ENCODE data around the gene TTLL4.

The TTLL4 gene

GRCh38 chr2:218777276-218777990, 66.8 kb downstream of the TTLL4 start:
- H3K27me3 ChIP-seq (ENCODE audit: control insufficient read depth, low read length): peaks cover 8% of the 10 kb centered on the region
- no peaks in the 10 kb centered on the region for H3K9me2 ChIP-seq (replicated peaks; ENCODE audit: control insufficient read depth, low read length)
- no peaks in the 10 kb centered on the region for H4K20me1 ChIP-seq (ENCODE audit: control insufficient read depth, insufficient read depth, low read depth, low read length)
- H3F3A ChIP-seq (ENCODE audit: control insufficient read depth, insufficient read depth): no peaks in the 10 kb centered on the region
- H3K27ac ChIP-seq (ENCODE audit: low read depth, low read length): no peak overlapping the region
- H3K4me1 ChIP-seq (ENCODE audit: control insufficient read depth, low read length): no peaks in the 10 kb centered on the region
- H3K4me2 ChIP-seq (ENCODE audit: low read length): no peak overlapping the region
- H3K36me3 ChIP-seq (ENCODE audit: control insufficient read depth, low read length): no peaks in the 10 kb centered on the region
- TF ChIP-seq EZH2phosphoT487 (IDR thresholded peaks at IDR 0.05; ENCODE audit: borderline replicate concordance, low read length): no peak
- TF ChIP-seq CTCF (IDR thresholded peaks at IDR 0.05; ENCODE audit: low read depth, low read length, poor library complexity, severe bottlenecking): no peak
- H3K9me3 ChIP-seq (ENCODE audit: control insufficient read depth, insufficient read depth, low read length): peaks cover 11% of the 10 kb centered on the region; the same call in 1 of the 2 replicates
- no peaks in the 10 kb centered on the region for H3K79me2 ChIP-seq (ENCODE audit: control insufficient read depth, low read length)
- H3K4me3 ChIP-seq (ENCODE audit: low read length): no peak overlapping the region

- H4K20me1 ChIP-seq (ENCODE audit: control insufficient read depth, insufficient read depth, low read depth, low read length): no peaks in the 10 kb centered on the region
- H3K79me2 ChIP-seq (ENCODE audit: control insufficient read depth, low read length): no peaks in the 10 kb centered on the region
- H3K36me3 ChIP-seq (ENCODE audit: control insufficient read depth, low read length): no peaks in the 10 kb centered on the region
- no peaks in the 10 kb centered on the region for H3K4me1 ChIP-seq (ENCODE audit: control insufficient read depth, low read length)
- H3F3A ChIP-seq (ENCODE audit: control insufficient read depth, insufficient read depth): no peaks in the 10 kb centered on the region
- no peak for TF ChIP-seq CTCF (IDR thresholded peaks at IDR 0.05; ENCODE audit: low read depth, low read length, poor library complexity, severe bottlenecking)
- TF ChIP-seq EZH2phosphoT487 (IDR thresholded peaks at IDR 0.05; ENCODE audit: borderline replicate concordance, low read length): no peak
- H3K4me2 ChIP-seq (ENCODE audit: low read length): no peak overlapping the region
- H3K27ac ChIP-seq (ENCODE audit: low read depth, low read length): no peak overlapping the region
- peaks cover 11% of the 10 kb centered on the region; the same call in 1 of the 2 replicates for H3K9me3 ChIP-seq (ENCODE audit: control insufficient read depth, insufficient read depth, low read length)
- H3K4me3 ChIP-seq (ENCODE audit: low read length): no peak overlapping the region
- H3K27me3 ChIP-seq (ENCODE audit: control insufficient read depth, low read length): peaks cover 20% of the 10 kb centered on the region
- no peaks in the 10 kb centered on the region for H3K9me2 ChIP-seq (replicated peaks; ENCODE audit: control insufficient read depth, low read length)
Observed at GRCh38 chr2:218780046-218780445, 69.4 kb downstream of the TTLL4 start.

- no peaks in the 10 kb centered on the region for H3K9me2 ChIP-seq (replicated peaks; ENCODE audit: control insufficient read depth, low read length)
- H3K4me3 ChIP-seq (ENCODE audit: low read length): no peak overlapping the region
- no peaks in the 10 kb centered on the region for H4K20me1 ChIP-seq (ENCODE audit: control insufficient read depth, insufficient read depth, low read depth, low read length)
- H3K79me2 ChIP-seq (ENCODE audit: control insufficient read depth, low read length): no peaks in the 10 kb centered on the region
- H3K27ac ChIP-seq (ENCODE audit: low read depth, low read length): no peak overlapping the region
- H3K4me1 ChIP-seq (ENCODE audit: control insufficient read depth, low read length): no peaks in the 10 kb centered on the region
- H3K4me2 ChIP-seq (ENCODE audit: low read length): no peak overlapping the region
- H3K36me3 ChIP-seq (ENCODE audit: control insufficient read depth, low read length): no peaks in the 10 kb centered on the region
- H3F3A ChIP-seq (ENCODE audit: control insufficient read depth, insufficient read depth): no peaks in the 10 kb centered on the region
- H3K27me3 ChIP-seq (ENCODE audit: control insufficient read depth, low read length): peaks cover 20% of the 10 kb centered on the region
- TF ChIP-seq CTCF (IDR thresholded peaks at IDR 0.05; ENCODE audit: low read depth, low read length, poor library complexity, severe bottlenecking) (no peak), EZH2phosphoT487 (IDR thresholded peaks at IDR 0.05; ENCODE audit: borderline replicate concordance, low read length) (no peak)
- H3K9me3 ChIP-seq (ENCODE audit: control insufficient read depth, insufficient read depth, low read length): peaks cover 11% of the 10 kb centered on the region; the same call in 1 of the 2 replicates
Observed at GRCh38 chr2:218780851-218781690, 70.4 kb downstream of the TTLL4 start.
